Thyroid gland (tissue), 4 donors: ENCODE data around the gene PCDH11X. TPM values are rescaled to one million over a fixed set of nuclear protein-coding genes. Genes with fewer than 3 reads are reported as not detected.
"Not testable (repeated sequence)": the region's sequence is repeated elsewhere in the genome, so short reads cannot be mapped to it uniquely, and the experiment has no call there.

Experiments used
- DNase-seq, 2 donors: peaks; one replicate each; pipeline ENCODE4 v3.0.0-alpha.2; 2019
- H3K27ac ChIP-seq, 3 donors: fragments of 200-600 bp; sonication (generic); 1 replicate in 2 of 3; 2 replicates in 1 of 3; pipeline ENCODE4 v1.5.1; 2016 to 2019; ENCODE audit warnings: mild to moderate bottlenecking in 1 of 3, moderate library complexity in 1 of 3
- H3K27me3 ChIP-seq: fragments of 200-600 bp; sonication (generic); one replicate; pipeline ENCODE4 v1.5.1; 2019
- H3K36me3 ChIP-seq, 2 donors: fragments of 200-600 bp; sonication (generic); one replicate each; pipeline ENCODE4 v1.5.1; 2016 to 2019
- H3K4me1 ChIP-seq, 2 donors: fragments of 200-600 bp; sonication (generic); one replicate each; pipeline ENCODE4 v1.5.1; 2017 to 2019
- H3K4me3 ChIP-seq, 3 donors: fragments of 200-600 bp; sonication (generic); replicated peaks in 1 of 3; 1 replicate in 2 of 3; 2 replicates in 1 of 3; pipeline ENCODE4 v1.5.1; 2016; ENCODE audit warnings: mild to moderate bottlenecking in 1 of 3
- H3K9me3 ChIP-seq: fragments of 200-600 bp; sonication (generic); one replicate; pipeline ENCODE4 v1.5.1; 2017
- CTCF ChIP-seq, 6 experiments: fragments of 200-600 bp in 3 of 6; fragments of 450-650 bp in 3 of 6; sonication (generic) in 3 of 6; IDR thresholded peaks; one replicate each; pipeline ENCODE4 v1.5.1; 2016 to 2019; ENCODE audit warnings: antibody characterized with exemption in 6 of 6, mild to moderate bottlenecking in 2 of 6, inconsistent platforms in 1 of 6, moderate library complexity in 1 of 6
- WGBS, 2 donors: methylation state at CpG; one replicate each; pipeline ENCODE4 v1.1.5; 2017; 5-methylcytosine and 5-hydroxymethylcytosine counted together
- intact Hi-C: fragments of 100-400 bp; cut with DNase I; formaldehyde crosslinking; loops from one replicate; pipeline ENCODE4 v1.15.1; 2023
- total RNA-seq, 4 donors: library from RNA; depleted of rRNA; stranded (reverse); fragments of >200 nt; gene quantifications; one replicate each; pipeline ENCODE4 v1.2.3, GENCODE V29; 2016

The PCDH11X gene, protein sequence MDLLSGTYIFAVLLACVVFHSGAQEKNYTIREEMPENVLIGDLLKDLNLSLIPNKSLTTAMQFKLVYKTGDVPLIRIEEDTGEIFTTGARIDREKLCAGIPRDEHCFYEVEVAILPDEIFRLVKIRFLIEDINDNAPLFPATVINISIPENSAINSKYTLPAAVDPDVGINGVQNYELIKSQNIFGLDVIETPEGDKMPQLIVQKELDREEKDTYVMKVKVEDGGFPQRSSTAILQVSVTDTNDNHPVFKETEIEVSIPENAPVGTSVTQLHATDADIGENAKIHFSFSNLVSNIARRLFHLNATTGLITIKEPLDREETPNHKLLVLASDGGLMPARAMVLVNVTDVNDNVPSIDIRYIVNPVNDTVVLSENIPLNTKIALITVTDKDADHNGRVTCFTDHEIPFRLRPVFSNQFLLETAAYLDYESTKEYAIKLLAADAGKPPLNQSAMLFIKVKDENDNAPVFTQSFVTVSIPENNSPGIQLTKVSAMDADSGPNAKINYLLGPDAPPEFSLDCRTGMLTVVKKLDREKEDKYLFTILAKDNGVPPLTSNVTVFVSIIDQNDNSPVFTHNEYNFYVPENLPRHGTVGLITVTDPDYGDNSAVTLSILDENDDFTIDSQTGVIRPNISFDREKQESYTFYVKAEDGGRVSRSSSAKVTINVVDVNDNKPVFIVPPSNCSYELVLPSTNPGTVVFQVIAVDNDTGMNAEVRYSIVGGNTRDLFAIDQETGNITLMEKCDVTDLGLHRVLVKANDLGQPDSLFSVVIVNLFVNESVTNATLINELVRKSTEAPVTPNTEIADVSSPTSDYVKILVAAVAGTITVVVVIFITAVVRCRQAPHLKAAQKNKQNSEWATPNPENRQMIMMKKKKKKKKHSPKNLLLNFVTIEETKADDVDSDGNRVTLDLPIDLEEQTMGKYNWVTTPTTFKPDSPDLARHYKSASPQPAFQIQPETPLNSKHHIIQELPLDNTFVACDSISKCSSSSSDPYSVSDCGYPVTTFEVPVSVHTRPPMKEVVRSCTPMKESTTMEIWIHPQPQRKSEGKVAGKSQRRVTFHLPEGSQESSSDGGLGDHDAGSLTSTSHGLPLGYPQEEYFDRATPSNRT (N-terminal part only)
- 1 to 10 TPM in 3 of 4 donors, under 1 TPM in 1; 0.27 to 3.2 (median 1.9) TPM for total RNA-seq

GRCh38 chrX:91779135-91779534, at the start of gene PCDH11X:
PCDH11X (plus strand) TSS chrX:91779375; CDS start chrX:91835505, 56,130 bp downstream.
- H3K4me3 ChIP-seq, H3K27me3 ChIP-seq, H3K9me3 ChIP-seq, H3K27ac ChIP-seq, H3K4me1 ChIP-seq, H3K36me3 ChIP-seq, intact Hi-C loops: not testable (repeated sequence)
- no CpG with 5 or more reads among the region's 24 CpGs for WGBS, 2 donors
- peak; percentile 43 to 58 for DNase-seq

DNA sequence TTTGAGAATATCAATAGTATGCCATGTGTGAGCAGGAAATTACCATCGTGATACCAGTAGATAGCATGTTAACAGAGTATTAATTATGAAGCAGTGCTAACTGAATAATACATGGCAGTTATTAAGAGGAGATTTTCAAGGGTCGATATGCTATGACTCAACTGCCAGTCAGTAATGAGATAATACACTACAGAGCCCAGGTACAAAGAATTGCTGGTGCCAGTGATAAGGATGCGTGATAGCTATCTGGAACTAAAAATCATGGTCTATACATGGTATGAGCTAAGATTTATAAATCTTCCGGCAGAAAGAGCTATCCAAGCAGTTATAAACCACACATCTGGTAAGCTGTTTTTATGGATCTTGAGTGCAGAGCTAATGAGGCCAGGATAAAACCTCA, 31.7 kb upstream of the PCDH11X start:
- H3K4me3 ChIP-seq, intact Hi-C loops, H3K9me3 ChIP-seq, H3K4me1 ChIP-seq, H3K36me3 ChIP-seq, H3K27me3 ChIP-seq, H3K27ac ChIP-seq, DNase-seq: not testable (repeated sequence)
- no CpG with 5 or more reads among the region's 4 CpGs for WGBS, 2 donors

- H3K27ac ChIP-seq, H3K36me3 ChIP-seq, H3K27me3 ChIP-seq, H3K4me3 ChIP-seq, H3K9me3 ChIP-seq, intact Hi-C loops, DNase-seq, H3K4me1 ChIP-seq: not testable (repeated sequence)
- 90 to 94% methylated on average over 2 to 9 of the region's 17 CpGs for WGBS, 2 donors
Observed at GRCh38 chrX:91753022-91753421, 26.2 kb upstream of the PCDH11X start.

DNA sequence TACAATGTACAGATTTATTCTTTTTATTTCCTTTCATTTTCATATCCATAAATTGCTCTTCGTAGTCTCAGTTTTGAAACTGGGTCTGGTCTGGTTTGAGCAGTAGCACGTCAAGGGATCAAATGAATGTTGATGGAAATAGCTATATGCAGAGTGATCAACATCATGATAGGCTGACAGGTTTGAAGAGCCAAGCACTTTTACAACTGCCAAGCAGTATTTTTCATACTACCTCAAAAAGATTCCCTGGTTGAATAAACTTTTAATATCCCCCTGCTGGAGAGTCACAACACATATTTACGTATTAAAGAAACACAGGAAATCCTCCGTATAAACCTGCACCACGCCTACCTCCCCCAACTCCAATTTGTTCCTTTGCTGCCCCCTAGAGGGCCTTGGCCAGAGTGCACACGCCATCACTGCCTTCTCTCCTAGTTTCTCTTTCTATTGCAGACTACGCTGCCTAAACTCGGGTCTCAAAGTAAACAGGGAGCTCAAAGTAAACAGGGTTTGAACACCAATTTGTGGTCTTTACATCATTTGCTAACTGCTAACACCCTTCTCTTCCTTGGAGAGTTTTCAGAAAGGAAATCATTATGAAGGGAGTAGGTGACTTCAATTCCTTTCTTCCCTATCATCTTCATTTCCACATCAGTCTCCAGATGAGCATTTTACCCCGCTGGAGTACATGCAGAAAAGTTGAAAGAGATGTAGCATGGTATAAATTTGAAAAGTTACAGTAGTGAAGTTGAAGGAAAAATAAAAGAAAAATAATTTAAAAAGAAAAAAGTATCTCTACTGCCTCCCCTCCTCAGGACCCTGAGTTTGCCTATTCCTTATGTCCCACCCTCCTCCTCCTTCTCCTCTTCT, 8.3 kb upstream of the PCDH11X start:
- H3K4me3 ChIP-seq, H3K9me3 ChIP-seq, DNase-seq, H3K27me3 ChIP-seq, H3K4me1 ChIP-seq, H3K27ac ChIP-seq, H3K36me3 ChIP-seq, intact Hi-C loops: not testable (repeated sequence)
- WGBS, 2 donors, result 31 to 34% methylated on average over 3 to 4 of the region's 9 CpGs
- TF ChIP-seq CTCF (IDR thresholded peaks at IDR 0.05), result peak in 1 of 6 experiments; percentile 15

- DNase-seq, H3K27me3 ChIP-seq, H3K9me3 ChIP-seq, H3K36me3 ChIP-seq, intact Hi-C loops, H3K4me1 ChIP-seq, H3K27ac ChIP-seq, H3K4me3 ChIP-seq: not testable (repeated sequence)
- 67 to 71% methylated on average over 3 of the region's 3 CpGs for WGBS, 2 donors
Observed at GRCh38 chrX:91773943-91774342, 5.2 kb upstream of the PCDH11X start.

DNA sequence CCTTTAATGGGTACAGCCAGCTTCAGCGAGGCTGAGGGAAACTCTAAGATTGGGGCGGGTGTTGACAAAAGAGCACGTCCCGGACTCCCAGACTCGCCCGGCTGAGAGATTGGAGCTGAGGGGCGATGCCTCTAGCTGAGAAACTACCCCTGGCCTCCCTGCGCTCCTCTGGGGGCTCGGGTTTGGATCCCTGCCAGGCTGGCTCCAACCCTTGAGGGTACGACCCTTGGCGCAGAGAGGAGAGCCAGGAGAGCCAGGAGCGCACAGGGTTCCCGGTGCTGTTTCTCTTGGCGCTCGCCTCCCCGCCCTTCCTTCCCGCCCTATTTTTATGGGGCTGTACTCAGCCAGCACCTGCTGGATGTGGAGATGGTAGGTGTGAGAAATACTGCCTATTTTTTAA, 833 bp downstream of the PCDH11X start:
- WGBS, 2 donors, result 6% methylated on average over 5 of the region's 17 CpGs; no CpG with 5 or more reads in 1 of the 2 donors

DNA sequence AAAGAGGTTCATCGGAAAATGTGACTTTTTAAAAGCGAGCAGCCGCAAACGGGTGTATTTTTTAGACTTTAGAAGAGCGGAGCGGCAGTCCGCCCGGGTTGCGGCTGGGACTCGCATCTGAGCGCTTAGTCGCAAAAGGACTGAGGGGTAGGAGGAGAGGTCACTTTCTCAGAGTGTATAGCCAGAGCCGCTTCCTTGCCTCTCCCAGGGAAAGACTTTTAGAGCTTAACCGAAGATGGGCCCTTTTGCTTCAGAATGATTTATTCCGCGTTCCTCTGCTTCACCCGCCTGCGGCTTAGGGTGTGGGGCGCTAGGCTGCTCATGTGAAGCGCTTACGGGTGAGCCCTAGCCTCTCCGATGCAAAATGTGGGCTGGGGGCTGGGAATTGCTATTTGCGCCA, 1.5 kb downstream of the PCDH11X start:
- H3K4me1 ChIP-seq, H3K27me3 ChIP-seq, H3K4me3 ChIP-seq, H3K27ac ChIP-seq, H3K9me3 ChIP-seq, DNase-seq, H3K36me3 ChIP-seq, intact Hi-C loops: not testable (repeated sequence)
- 2 to 4% methylated on average over 18 to 23 of the region's 23 CpGs for WGBS, 2 donors

More for the DNA sequence above, 833 bp downstream of the PCDH11X start:
- H3K9me3 ChIP-seq, DNase-seq, H3K36me3 ChIP-seq, H3K27me3 ChIP-seq, H3K27ac ChIP-seq, H3K4me3 ChIP-seq, intact Hi-C loops, H3K4me1 ChIP-seq: not testable (repeated sequence)

DNA sequence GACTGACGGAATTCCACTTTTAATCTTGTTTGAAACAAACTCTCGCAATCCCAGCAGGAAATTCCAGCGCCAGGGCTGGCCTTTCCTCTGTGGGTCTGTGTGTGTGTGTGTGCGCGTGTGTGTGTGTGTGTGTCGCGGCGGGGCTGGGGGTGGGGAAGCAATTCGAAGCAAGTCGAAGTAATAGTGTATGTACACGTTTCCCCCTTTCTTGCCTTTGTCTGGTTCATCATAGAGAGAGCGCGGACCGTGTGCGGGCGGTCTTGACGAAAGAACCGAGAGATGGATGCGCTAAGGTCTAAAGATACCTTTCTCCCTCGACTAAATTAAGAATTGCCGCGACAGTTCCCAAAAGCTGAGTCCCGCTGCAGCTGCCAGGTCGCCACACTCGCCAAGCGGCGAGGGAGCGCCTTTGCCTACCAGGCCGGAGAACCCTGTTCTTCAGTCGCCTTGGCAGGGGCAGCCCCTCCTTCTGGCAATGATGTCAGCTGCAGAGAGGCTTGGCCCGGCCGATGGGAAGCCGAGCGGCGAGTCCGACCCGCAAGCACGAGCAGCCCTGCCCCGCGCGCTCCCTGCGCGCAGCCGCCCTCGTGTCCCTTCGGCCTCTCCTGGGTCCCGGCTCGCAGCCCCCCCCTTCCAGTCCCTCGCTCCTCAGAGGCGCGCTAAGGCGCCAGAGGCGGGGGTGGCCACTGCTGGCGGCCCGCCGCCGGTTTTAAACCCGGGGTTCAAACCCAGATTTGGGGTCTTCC, 2.6 kb downstream of the PCDH11X start:
- 0 to 1% methylated on average over 2 to 18 of the region's 58 CpGs for WGBS, 2 donors
- H3K4me1 ChIP-seq, intact Hi-C loops, DNase-seq, H3K36me3 ChIP-seq, H3K4me3 ChIP-seq, H3K27ac ChIP-seq, H3K9me3 ChIP-seq, H3K27me3 ChIP-seq: not testable (repeated sequence)

DNA sequence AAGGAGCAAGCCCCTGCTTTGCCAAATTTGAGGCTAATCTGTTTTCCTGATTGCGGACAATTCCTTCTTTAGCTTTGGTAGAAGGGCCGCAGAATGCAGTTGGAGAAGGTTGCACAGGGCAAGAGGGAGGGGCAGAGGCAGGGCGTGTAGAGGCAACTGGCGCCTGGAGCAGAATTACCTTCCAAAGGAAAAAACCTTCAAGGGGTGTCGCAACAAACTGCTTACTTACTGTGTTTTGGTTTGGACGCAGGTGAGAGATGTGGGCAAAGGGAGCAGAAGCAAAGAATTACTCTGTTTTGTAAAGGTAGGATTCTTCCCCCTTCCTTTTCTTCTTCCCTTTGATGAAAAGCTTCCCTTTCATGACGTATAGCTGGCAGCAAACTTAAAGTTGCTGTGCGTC, 3.6 kb downstream of the PCDH11X start:
- H3K36me3 ChIP-seq, intact Hi-C loops, H3K27me3 ChIP-seq, H3K4me3 ChIP-seq, H3K9me3 ChIP-seq, H3K27ac ChIP-seq, DNase-seq, H3K4me1 ChIP-seq: not testable (repeated sequence)
- WGBS, 2 donors, result 0 to 4% methylated on average over 6 to 8 of the region's 8 CpGs

DNA sequence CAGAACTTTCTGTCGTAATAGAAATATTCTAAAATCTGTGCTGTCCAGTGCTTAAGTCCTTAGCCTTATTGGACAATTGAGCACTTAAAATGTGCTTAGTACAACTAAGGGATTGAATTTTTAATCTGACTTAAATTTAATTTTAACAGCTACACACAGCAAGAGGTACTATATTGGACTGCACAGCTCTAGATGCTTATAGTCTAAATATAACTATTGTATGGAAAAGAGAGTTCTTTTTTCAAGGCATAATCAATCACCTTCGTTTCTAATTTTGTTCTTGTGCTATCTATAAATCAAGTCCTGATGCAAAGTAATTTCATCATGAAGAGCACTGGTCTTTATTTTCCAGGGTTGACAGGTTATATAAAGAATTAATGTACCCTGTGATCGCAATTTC, 38.4 kb downstream of the PCDH11X start:
- H3K9me3 ChIP-seq, intact Hi-C loops, DNase-seq, H3K36me3 ChIP-seq, H3K4me3 ChIP-seq, H3K4me1 ChIP-seq, H3K27ac ChIP-seq, H3K27me3 ChIP-seq: not testable (repeated sequence)
- WGBS, 2 donors, result 71 to 87% methylated on average over 3 of the region's 3 CpGs
